Smooth muscle cell (in vitro differentiated cells): ENCODE results near the gene FFAR1. TPM values are rescaled to one million over a fixed set of nuclear protein-coding genes. Genes with fewer than 3 reads are reported as not detected.

Experiments used
- DNase-seq: peaks from one replicate; lab custom pipeline; 2025; ENCODE audit not compliant: unreplicated experiment; lab: John Stamatoyannopoulos, UW
- H2AFZ ChIP-seq: fragments of 200-600 bp; sonication (generic); 2 replicates; pipeline ENCODE4 v1.6.0; 2016; ENCODE audit warnings: antibody characterized with exemption, low read depth, mild to moderate bottlenecking
- H3F3A ChIP-seq: fragments of 200-600 bp; sonication (generic); 2 replicates; pipeline ENCODE4 v1.6.0; 2017; ENCODE audit warnings: antibody characterized with exemption, low read depth
- H3K27ac ChIP-seq: fragments of 200-600 bp; sonication (generic); 2 replicates; pipeline ENCODE4 v1.5.1; 2016; ENCODE audit warnings: low read depth, mild to moderate bottlenecking
- H3K27me3 ChIP-seq: fragments of 200-600 bp; sonication (generic); 2 replicates; pipeline ENCODE4 v1.6.1; 2016; ENCODE audit warnings: low read depth, mild to moderate bottlenecking
- H3K36me3 ChIP-seq: fragments of 200-600 bp; sonication (generic); 2 replicates; pipeline ENCODE4 v1.5.1; 2016; ENCODE audit warnings: low read depth
- H3K4me1 ChIP-seq: fragments of 200-600 bp; sonication (generic); 2 replicates; pipeline ENCODE4 v1.5.1; 2016; ENCODE audit warnings: low read depth
- H3K4me2 ChIP-seq: fragments of 200-600 bp; sonication (generic); 2 replicates; pipeline ENCODE4 v1.6.0; 2016; ENCODE audit warnings: mild to moderate bottlenecking
- H3K4me3 ChIP-seq: fragments of 200-600 bp; sonication (generic); 2 replicates; pipeline ENCODE4 v1.5.1; 2016; ENCODE audit warnings: mild to moderate bottlenecking
- H3K79me2 ChIP-seq: fragments of 200-600 bp; sonication (generic); 2 replicates; pipeline ENCODE4 v1.6.0; 2016; ENCODE audit warnings: low read depth, mild to moderate bottlenecking
- H3K9ac ChIP-seq: fragments of 200-600 bp; sonication (generic); 2 replicates; pipeline ENCODE4 v1.6.0; 2016; ENCODE audit warnings: low read depth
- H3K9me3 ChIP-seq: fragments of 200-600 bp; sonication (generic); replicated peaks from 2 replicates; pipeline ENCODE4 v1.5.1; 2016; ENCODE audit warnings: low read depth
- H4K20me1 ChIP-seq: fragments of 200-600 bp; sonication (generic); 2 replicates; pipeline ENCODE4 v1.6.0; 2016; ENCODE audit warnings: low read depth
- WGBS: methylation state at CpG from one replicate; pipeline ENCODE4 v1.1.7; 2016; ENCODE audit warnings: low lambda C conversion rate; 5-methylcytosine and 5-hydroxymethylcytosine counted together
- polyA plus RNA-seq: library from polyadenylated mRNA; unstranded; fragments of >200 nt; fragmentation: Nextera tagmentation; extraction: Ambion mirVana; gene quantifications from 2 replicates; pipeline ENCODE4 v1.2.1, GENCODE V29; 2016
- total RNA-seq: library from RNA; depleted of rRNA; stranded (reverse); fragments of >200 nt; gene quantifications from 2 replicates; pipeline ENCODE4 v1.2.3, GENCODE V29; 2014
- TF ChIP-seq, protein P1 (sequence below): fragments of 200-600 bp; sonication (generic); IDR thresholded peaks from 2 replicates; pipeline ENCODE4 v1.5.1; 2017; ENCODE audit warnings: borderline replicate concordance, mild to moderate bottlenecking, antibody characterized with exemption; ENCODE audit not compliant: insufficient read depth, poor library complexity, severe bottlenecking

Gene FFAR1
- total and polyA plus RNA-seq, 2 experiments from 2014 or later: not detected

GRCh38 chr19:35352177-35352447 is 4.4 kb downstream of the FFAR1 start:
- Histone ChIP-seq H3K4me2 (no peak overlapping the region), H3K79me2 (no peaks in the 10 kb centered on the region), H3K9ac (no peak overlapping the region), H3K9me3 (no peaks in the 10 kb centered on the region), H3K27me3 (no peaks in the 10 kb centered on the region), H3F3A (no peaks in the 10 kb centered on the region), H3K4me1 (no peaks in the 10 kb centered on the region), H4K20me1 (no peaks in the 10 kb centered on the region), H3K36me3 (no peaks in the 10 kb centered on the region), H3K27ac (no peak overlapping the region), H3K4me3 (no peak overlapping the region), H2AFZ (no peak overlapping the region)
- no peak for DNase-seq
- TF ChIP-seq, protein P1, sequence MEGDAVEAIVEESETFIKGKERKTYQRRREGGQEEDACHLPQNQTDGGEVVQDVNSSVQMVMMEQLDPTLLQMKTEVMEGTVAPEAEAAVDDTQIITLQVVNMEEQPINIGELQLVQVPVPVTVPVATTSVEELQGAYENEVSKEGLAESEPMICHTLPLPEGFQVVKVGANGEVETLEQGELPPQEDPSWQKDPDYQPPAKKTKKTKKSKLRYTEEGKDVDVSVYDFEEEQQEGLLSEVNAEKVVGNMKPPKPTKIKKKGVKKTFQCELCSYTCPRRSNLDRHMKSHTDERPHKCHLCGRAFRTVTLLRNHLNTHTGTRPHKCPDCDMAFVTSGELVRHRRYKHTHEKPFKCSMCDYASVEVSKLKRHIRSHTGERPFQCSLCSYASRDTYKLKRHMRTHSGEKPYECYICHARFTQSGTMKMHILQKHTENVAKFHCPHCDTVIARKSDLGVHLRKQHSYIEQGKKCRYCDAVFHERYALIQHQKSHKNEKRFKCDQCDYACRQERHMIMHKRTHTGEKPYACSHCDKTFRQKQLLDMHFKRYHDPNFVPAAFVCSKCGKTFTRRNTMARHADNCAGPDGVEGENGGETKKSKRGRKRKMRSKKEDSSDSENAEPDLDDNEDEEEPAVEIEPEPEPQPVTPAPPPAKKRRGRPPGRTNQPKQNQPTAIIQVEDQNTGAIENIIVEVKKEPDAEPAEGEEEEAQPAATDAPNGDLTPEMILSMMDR: no peak
- WGBS: 89% methylated on average over 18 of the region's 18 CpGs

- H4K20me1 ChIP-seq: no peaks in the 10 kb centered on the region
- peak; percentile 15 for DNase-seq
- H3K4me2 ChIP-seq: no peak overlapping the region
- no peaks in the 10 kb centered on the region for H3K4me1 ChIP-seq
- H3K9me3 ChIP-seq: no peaks in the 10 kb centered on the region
- TF ChIP-seq, protein P1: peak; percentile 73
- H3K4me3 ChIP-seq: no peak overlapping the region
- no peaks in the 10 kb centered on the region for H3F3A ChIP-seq
- H3K27me3 ChIP-seq: no peaks in the 10 kb centered on the region
- 41% methylated on average over 32 of the region's 32 CpGs for WGBS
- H3K9ac ChIP-seq: no peak overlapping the region
- H3K27ac ChIP-seq: no peak overlapping the region
- no peaks in the 10 kb centered on the region for H3K79me2 ChIP-seq
- no peak overlapping the region for H2AFZ ChIP-seq
- no peaks in the 10 kb centered on the region for H3K36me3 ChIP-seq
These were observed 5.0 kb downstream of the FFAR1 start for GRCh38 chr19:35352448-35353304.

DNA sequence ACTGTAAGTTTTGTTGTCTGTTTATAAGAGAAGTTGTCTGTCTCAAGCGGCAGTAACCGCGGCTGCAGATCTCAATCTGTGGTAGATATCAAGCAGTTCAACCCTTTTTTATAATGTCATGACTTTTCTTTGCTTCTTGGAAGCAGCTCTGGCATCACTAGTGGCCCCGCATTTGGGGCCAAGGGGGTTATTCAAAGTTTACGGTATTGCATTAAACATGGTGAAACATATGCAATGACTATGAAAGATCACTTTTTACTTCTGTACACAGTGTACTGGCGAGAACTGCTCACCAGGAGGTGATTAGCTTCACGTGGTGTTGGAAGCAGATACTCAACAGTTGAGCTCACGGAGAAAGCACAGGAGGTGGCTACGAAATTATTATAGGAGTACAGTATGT is 5.9 kb downstream of the FFAR1 start:
- WGBS: 75% methylated on average over 9 of the region's 9 CpGs
- Histone ChIP-seq H3K9me3 (no peaks in the 10 kb centered on the region), H3K4me2 (no peak overlapping the region), H3F3A (no peaks in the 10 kb centered on the region), H4K20me1 (no peaks in the 10 kb centered on the region), H3K27me3 (no peaks in the 10 kb centered on the region), H3K36me3 (no peaks in the 10 kb centered on the region), H3K4me1 (no peaks in the 10 kb centered on the region), H3K27ac (no peak overlapping the region), H3K79me2 (no peaks in the 10 kb centered on the region), H3K4me3 (no peak overlapping the region), H2AFZ (no peak overlapping the region), H3K9ac (no peak overlapping the region)
- DNase-seq: no peak
- TF ChIP-seq, protein P1: no peak

DNA sequence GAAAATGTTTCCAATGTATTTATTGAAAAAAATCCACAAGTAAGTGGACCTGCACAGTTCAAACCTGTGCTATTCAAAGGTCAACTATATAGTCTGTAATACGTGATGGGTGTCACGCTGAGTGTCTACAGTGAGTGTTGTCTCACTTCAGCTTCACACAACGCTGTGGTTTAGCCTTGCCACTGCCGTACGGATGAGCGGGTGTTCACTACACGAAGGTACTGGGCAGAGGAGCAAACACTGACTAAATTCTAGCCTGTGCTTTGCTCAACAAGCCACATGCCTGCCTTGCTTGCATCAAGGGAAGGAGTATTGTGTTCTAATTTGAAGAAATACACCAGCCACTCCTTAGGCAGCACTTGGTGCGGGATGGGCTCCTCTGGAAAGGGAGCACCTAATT is 7.2 kb downstream of the FFAR1 start:
- H3K79me2 ChIP-seq: no peaks in the 10 kb centered on the region
- no peak overlapping the region for H3K4me3 ChIP-seq
- no peak for DNase-seq
- TF ChIP-seq, protein P1: no peak
- no peaks in the 10 kb centered on the region for H3F3A ChIP-seq
- WGBS: 90% methylated on average over 8 of the region's 8 CpGs
- no peaks in the 10 kb centered on the region for H4K20me1 ChIP-seq
- H3K4me2 ChIP-seq: no peak overlapping the region
- no peak overlapping the region for H3K27ac ChIP-seq
- no peak overlapping the region for H2AFZ ChIP-seq
- H3K27me3 ChIP-seq: no peaks in the 10 kb centered on the region
- H3K9me3 ChIP-seq: no peaks in the 10 kb centered on the region
- H3K9ac ChIP-seq: no peak overlapping the region
- no peaks in the 10 kb centered on the region for H3K4me1 ChIP-seq
- H3K36me3 ChIP-seq: no peaks in the 10 kb centered on the region
